ENCODE data around the gene OXNAD1. TPM values are rescaled to one million over a fixed set of nuclear protein-coding genes. Genes with fewer than 3 reads are reported as not detected.

Gene OXNAD1
- total RNA-seq, 1 donor from 2014 or later, result 13.2 TPM

GRCh38 chr3:16300881-16301359 lies 35.9 kb downstream of the OXNAD1 start:
- Mint-ChIP-seq H3K27me3 (ENCODE audit: low read depth) (no peaks in the 10 kb centered on the region), H3K36me3 (peaks cover 54% of the 10 kb centered on the region), H3K9me3 (peaks cover 13% of the 10 kb centered on the region), H3K27ac (no peak overlapping the region), H3K4me3 (no peak overlapping the region), H3K4me1 (peaks cover 3% of the 10 kb centered on the region)
- no peak for DNase-seq (ENCODE audit: low spot score in 2 of 2, unreplicated experiment in 2 of 2)
- TF ChIP-seq CTCF (IDR thresholded peaks at IDR 0.05; ENCODE audit: unreplicated experiment), result no peak

GRCh38 chr3:16301507-16301906 lies 36.5 kb downstream of the OXNAD1 start:
- Mint-ChIP-seq H3K27ac (no peak overlapping the region), H3K27me3 (ENCODE audit: low read depth) (no peaks in the 10 kb centered on the region), H3K36me3 (peaks cover 48% of the 10 kb centered on the region), H3K4me1 (peaks cover 3% of the 10 kb centered on the region), H3K9me3 (peaks cover 7% of the 10 kb centered on the region), H3K4me3 (no peak overlapping the region)
- no peak for DNase-seq (ENCODE audit: low spot score in 2 of 2, unreplicated experiment in 2 of 2)
- TF ChIP-seq CTCF (IDR thresholded peaks at IDR 0.05; ENCODE audit: unreplicated experiment), result no peak

GRCh38 chr3:16302082-16302631 lies 37.1 kb downstream of the OXNAD1 start:
- Mint-ChIP-seq H3K27ac (no peak overlapping the region), H3K4me3 (no peak overlapping the region), H3K4me1 (peaks cover 3% of the 10 kb centered on the region), H3K27me3 (ENCODE audit: low read depth) (no peaks in the 10 kb centered on the region), H3K36me3 (peaks cover 45% of the 10 kb centered on the region), H3K9me3 (peaks cover under 1% of the 10 kb centered on the region)
- DNase-seq (ENCODE audit: low spot score in 2 of 2, unreplicated experiment in 2 of 2), result no peak
- no peak for TF ChIP-seq CTCF (IDR thresholded peaks at IDR 0.05; ENCODE audit: unreplicated experiment)

GRCh38 chr3:16303037-16303575 lies 38.1 kb downstream of the OXNAD1 start:
- TF ChIP-seq CTCF (IDR thresholded peaks at IDR 0.05; ENCODE audit: unreplicated experiment), result no peak
- Mint-ChIP-seq H3K9me3 (no peaks in the 10 kb centered on the region), H3K4me3 (no peak overlapping the region), H3K4me1 (peaks cover 3% of the 10 kb centered on the region), H3K27ac (no peak overlapping the region), H3K27me3 (ENCODE audit: low read depth) (no peaks in the 10 kb centered on the region), H3K36me3 (peaks cover 40% of the 10 kb centered on the region)
- DNase-seq (ENCODE audit: low spot score in 2 of 2, unreplicated experiment in 2 of 2), result no peak

- H3K27me3 Mint-ChIP-seq (ENCODE audit: low read depth), result no peaks in the 10 kb centered on the region
- H3K9me3 Mint-ChIP-seq, result no peaks in the 10 kb centered on the region
- peaks cover 30% of the 10 kb centered on the region for H3K36me3 Mint-ChIP-seq
- H3K27ac Mint-ChIP-seq, result no peak overlapping the region
- DNase-seq (ENCODE audit: low spot score in 2 of 2, unreplicated experiment in 2 of 2), result no peak
- H3K4me1 Mint-ChIP-seq, result peaks cover 3% of the 10 kb centered on the region
- no peak for TF ChIP-seq CTCF (IDR thresholded peaks at IDR 0.05; ENCODE audit: unreplicated experiment)
- no peak overlapping the region for H3K4me3 Mint-ChIP-seq
Observed at GRCh38 chr3:16304061-16305010, 39.3 kb downstream of the OXNAD1 start.
